ENCODE results near the gene KLHDC7B.
A peak's percentile ranks its signal among the peaks of the same experiment; 100 is the strongest.

The KLHDC7B gene

DNA sequence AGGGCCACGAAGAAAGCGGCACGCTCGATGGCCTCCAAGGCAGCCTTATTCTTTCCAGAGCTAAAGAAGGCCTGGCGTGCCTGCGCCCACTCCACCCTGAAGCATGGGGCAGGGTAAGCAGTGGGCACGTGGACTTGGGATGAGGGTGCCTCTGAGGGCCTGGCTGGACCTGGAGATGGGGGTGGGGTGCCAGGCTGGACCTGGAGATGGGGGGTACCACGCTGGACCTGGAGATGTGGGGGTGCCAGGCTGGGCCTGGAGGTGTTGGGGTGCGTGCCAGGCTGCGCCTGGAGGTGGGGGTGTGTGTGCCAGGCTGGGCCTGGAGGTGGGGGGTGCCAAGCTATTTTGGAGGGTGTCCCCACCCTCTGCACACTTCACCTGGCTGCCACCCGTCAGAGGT is 27.3 kb downstream of the KLHDC7B start:
- DNase-seq (ENCODE audit: low read depth in 2 of 2), result no peak

- DNase-seq (ENCODE audit: low read depth in 2 of 2), result no peak
Observed at GRCh38 chr22:50573491-50574382, 28.0 kb downstream of the KLHDC7B start.

DNA sequence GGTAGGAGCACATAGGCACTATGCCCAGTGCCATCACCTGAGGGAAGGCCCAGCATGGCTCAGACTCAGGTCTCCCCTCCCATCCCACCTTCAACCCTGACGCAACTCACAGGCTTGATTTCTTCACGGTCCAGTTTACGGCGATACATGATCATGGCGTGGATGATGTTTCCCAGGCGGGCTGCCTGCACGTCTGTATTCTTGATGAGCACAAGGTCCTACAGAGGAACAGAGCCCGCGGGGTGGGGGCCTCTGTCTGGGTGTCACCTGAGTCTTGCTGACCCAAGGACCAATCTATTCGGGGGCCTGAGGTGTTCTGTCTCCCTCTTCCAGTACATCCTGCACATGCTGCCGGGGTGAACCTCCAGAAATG is 28.7 kb downstream of the KLHDC7B start:
- no peak for DNase-seq (ENCODE audit: low read depth in 2 of 2)

GRCh38 chr22:50575426-50575941 is 29.8 kb downstream of the KLHDC7B start:
- no peak for DNase-seq (ENCODE audit: low read depth in 2 of 2)

DNA sequence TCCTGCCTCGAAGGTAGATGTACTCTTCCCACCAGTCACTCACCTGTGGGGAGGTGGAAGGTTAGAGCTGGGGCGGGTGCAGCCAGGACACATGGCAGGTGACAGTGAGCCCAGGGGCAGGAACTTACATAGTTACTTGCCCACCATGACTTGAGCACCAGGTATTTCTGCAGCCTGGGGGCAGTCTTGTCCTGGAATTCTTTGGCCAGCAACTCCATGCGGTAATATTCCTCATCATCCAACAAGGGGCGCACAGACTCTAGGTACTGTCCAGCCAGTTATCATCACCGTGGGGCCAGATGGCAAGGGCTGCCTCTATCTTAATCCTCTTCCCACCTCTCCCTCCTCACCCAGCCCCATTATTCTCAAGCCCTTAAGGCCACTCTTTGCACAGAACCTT is 30.4 kb downstream of the KLHDC7B start:
- no peak for DNase-seq (ENCODE audit: low read depth in 2 of 2)

DNA sequence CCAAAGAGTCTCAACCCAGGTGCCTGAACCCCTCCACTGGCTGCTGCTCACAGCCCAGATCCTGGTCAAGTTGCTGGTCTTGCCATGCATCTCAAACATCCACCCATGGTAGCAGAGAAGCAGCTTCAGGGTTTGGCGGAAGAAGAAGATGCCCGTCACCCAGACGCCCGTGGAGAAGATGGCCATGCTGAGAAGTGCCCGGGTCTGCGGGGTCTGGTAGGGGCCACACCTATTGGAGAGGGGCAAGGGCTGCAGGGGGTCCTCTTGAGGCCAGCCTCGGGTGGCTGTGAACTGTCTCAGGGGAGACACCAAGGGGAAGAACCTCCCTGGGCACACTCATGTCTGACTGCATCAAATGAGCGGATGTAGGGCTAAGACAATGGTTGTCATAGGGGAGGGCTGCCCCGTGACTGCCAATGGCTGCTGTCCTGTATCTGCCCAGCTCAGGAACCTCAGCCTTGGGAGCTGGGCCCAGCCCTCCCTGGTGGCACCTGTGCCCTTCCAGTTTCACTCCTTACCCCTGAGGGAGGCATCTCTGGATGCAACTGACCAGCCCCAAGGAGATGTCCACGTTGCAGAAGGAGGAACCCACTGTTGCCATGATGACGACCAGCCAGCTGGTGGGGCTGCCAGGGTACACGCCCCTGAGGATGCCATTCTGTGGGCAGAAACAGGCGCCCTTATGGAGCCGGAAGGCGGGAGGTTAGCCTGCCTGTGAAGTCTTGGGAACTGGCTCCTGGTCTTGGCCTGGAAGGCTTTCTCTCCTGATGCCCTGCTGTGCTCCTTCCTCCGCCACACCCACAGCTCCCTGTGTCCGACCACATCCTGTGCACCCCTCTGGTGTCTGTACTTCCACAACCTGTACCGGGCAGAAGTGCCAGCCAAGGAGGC is 31.4 kb downstream of the KLHDC7B start:
- DNase-seq (ENCODE audit: low read depth in 2 of 2), result no peak

DNA sequence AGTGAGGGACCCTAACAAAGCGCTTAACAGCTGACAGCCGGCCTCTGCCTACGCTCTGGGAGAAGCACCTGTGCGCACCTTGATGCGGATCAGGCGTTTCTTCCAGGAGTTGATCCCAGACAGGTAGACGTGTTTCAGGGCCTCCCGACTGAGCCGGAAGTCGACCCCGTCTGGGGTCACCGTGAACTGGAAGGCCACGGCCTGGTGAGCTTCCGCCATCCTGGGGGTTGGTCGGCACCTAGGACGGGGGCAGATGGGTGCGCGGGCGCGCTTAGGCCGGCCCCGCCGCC is 31.9 kb downstream of the KLHDC7B start:
- no peak for DNase-seq (ENCODE audit: low read depth in 2 of 2)

DNA sequence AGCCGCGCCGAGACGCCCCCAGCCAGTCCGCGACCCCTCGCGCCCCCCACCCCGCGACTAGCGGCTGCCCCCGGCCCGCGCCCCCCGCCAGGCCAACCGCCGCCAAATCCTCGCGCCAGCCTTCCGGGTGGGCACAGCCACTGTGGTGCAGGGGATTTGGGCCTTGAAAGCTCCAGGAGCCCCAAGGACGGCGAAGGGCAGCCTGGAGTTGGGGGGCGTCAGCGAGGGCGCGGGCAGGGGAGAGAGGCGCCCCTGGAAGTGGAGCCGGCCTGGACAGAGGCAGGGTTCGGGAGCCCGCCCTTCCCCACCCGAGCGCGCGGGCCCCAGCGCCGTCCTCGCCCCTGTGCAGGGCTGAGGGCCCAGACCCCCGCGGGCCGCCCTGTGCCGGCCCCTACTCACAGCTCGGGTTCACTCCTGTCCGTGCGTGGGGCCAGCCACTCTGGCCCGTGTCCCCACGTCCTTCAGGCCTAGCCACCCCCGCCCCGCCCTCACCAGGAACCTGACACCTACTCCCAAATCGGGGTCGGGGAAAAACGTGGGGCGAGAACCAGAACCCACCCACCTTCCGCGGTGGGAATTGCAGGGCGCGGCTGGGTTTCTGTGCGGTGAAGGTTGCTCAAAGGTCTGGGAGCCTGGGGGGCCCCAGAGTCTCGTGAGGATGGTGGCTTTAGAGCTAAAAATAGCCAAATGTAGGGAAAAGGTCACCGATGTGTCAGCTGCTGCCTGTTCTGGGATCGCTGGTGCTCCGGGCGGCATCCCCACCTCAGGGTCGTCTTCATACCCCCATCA is 32.5 kb downstream of the KLHDC7B start, which contains the start of gene CPT1B:
CPT1B (minus strand) TSS at position 441 of the 789 bp plus-strand sequence. CDS start 512 bp downstream, outside the sequence.
- no peak for DNase-seq (ENCODE audit: low read depth in 2 of 2)

GRCh38 chr22:50578776-50579310 is 33.1 kb downstream of the KLHDC7B start:
- DNase-seq (ENCODE audit: low read depth in 2 of 2), result no peak

- DNase-seq (ENCODE audit: low read depth in 2 of 2), result no peak
Observed at GRCh38 chr22:50579752-50580151, 34.1 kb downstream of the KLHDC7B start.

GRCh38 chr22:50581031-50581949 is 35.6 kb downstream of the KLHDC7B start:
- DNase-seq (ENCODE audit: low read depth in 2 of 2), result no peak

- no peak for DNase-seq (ENCODE audit: low read depth in 2 of 2)
Observed at GRCh38 chr22:50581950-50582492, 36.3 kb downstream of the KLHDC7B start.

DNA sequence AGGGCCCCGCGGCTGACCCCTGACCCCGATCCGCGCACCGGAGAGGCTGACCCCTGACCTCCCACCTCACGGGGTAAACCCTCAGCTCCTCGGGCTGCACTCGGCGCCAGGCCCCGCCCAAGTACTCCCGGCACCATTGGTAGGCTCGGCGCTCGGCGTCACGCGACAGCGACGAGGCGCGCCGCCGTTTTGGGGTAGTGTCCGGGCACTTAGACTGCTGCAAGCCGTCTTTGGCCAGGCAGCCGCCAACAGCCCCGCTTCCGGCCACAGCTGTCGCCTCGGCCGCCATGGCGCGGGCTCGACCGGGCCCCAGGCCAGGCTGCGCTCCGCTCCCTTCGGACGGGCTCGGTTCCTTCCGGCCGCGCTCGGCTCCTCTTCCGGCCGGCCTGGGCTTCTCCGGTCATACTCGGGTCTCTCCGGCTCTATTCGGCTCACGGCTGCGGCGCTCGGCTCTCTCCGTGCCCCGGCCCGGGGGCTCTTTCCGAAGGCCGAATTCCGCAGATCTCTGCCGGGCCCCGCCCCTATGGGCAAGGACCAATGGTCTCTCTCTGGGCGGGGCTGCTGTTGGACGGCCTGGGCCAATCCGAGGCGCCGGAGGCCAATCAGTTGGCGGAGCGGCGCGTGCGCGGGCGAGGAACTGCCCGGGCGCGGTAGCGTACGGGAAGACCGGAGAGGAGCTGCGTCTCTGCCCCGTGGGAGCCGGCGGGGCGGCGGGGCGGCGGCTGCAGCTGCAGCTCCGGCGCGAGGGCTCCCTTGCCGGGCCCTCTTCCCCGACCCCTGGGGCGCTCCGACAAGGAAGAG is 37.0 kb downstream of the KLHDC7B start, which contains the start of gene CHKB:
CHKB (minus strand) TSS at position 357 of the 801 bp plus-strand sequence; CDS start at position 289, 68 bp downstream.
- DNase-seq (ENCODE audit: low read depth in 2 of 2), result peak; percentile 90 to 92

DNA sequence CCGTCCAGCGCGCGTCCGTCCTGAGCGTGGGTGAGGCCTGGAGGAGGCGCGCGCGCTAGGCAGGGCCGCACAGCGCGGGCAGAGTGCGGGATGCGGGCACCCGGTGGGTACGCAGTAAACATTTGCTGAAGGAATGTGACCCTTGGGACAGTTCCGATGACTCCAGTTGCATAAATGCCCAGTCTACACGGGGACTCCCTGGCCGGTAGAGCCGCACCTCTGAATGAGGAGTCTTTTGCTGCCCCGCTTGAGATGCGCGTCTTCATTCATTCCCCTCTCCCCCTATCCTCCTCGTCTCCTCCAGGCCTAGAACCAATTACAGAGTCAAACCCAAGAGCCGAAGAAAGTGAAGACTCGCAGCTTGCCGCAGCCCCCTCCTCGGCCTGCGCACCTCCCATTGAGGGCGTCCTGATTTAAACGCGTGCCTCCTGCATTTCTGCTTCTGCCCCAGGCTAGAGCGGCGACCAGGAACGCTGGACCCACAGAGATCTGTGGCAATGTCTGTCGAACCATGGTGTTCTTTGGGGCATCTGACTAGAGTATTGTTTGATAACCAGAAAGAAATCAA is 37.7 kb downstream of the KLHDC7B start:
- DNase-seq (ENCODE audit: low read depth in 2 of 2), result no peak

GRCh38 chr22:50584106-50585096 is 38.7 kb downstream of the KLHDC7B start:
- DNase-seq (ENCODE audit: low read depth in 2 of 2), result no peak

GRCh38 chr22:50585238-50585637 is 39.5 kb downstream of the KLHDC7B start:
- no peak for DNase-seq (ENCODE audit: low read depth in 2 of 2)

- no peak for DNase-seq (ENCODE audit: low read depth in 2 of 2)
Observed at GRCh38 chr22:50585781-50586180, 40.1 kb downstream of the KLHDC7B start.

DNA sequence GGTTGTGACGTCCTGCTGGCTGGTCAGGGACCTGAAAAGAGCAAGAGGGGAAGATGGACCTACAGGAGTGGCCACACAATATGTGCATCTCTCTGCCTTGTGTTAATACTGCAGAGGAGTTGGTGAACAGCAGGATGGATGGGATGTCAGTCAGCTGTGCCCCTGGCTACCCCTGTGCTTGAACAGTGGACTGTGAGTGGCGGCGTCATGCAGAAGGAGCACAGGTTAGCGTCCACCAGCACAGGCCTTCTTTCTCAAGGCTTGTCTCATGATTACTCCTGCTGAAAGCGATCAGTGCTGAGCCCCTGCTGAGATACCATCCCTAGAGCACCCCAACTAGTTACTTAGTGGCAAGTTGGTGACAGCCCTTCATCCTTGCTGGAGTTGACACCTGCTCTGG is 40.7 kb downstream of the KLHDC7B start:
- no peak for DNase-seq (ENCODE audit: low read depth in 2 of 2)

Measured in fibroblast of skin of left biceps (primary cell).